NCI-H2196 treated with DMSO at 0.1 percent for 48 hours (cell line): ENCODE data around the gene SIRPB1.
"Not testable (repeated sequence)": the region's sequence is repeated elsewhere in the genome, so short reads cannot be mapped to it uniquely, and the experiment has no call there.

Experiments used
- DNase-seq: peaks from one replicate; lab custom pipeline; 2025; ENCODE audit not compliant: unreplicated experiment; lab: John Stamatoyannopoulos, UW

SIRPB1 gene

DNA sequence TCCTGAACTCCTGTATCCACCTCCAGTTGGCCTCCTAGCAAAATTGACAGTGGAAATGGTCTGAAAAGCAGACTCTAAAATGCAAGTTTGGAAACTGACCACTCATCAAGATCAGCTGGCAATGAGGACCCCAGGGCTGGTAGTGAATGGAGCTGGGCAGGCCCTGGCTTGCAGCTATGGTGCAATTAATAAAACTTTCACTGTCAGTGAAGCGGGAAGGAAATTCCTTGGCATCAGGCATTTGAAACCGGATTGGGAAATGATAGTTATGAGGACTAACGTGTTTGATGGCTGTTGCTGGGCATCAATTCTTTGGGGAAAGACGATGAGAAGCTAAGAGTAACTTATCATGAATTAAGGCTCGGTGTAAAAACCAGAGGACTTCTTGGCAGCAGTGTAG, 19.1 kb downstream of the SIRPB1 start:
- DNase-seq = no peak

DNA sequence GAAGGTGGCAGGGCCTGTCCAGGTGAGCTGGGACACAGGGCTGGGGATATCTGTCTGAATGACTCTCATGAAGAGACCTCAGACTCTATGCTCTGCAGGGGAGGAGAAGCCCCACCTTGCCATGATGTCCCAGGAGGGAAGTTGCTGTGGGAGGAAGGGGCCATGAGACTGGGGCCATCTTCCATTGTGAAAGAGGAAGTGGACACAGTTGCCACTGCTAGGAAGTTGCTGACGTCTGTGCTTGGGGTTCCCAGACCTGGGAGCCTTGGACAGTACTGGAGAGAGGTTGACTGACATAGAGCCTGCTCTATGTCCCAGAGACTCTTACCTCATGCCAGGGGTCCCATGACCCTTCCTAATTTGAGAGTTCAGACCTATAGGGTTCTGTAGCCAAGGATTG, 24.5 kb downstream of the SIRPB1 start:
- no peak for DNase-seq

DNA sequence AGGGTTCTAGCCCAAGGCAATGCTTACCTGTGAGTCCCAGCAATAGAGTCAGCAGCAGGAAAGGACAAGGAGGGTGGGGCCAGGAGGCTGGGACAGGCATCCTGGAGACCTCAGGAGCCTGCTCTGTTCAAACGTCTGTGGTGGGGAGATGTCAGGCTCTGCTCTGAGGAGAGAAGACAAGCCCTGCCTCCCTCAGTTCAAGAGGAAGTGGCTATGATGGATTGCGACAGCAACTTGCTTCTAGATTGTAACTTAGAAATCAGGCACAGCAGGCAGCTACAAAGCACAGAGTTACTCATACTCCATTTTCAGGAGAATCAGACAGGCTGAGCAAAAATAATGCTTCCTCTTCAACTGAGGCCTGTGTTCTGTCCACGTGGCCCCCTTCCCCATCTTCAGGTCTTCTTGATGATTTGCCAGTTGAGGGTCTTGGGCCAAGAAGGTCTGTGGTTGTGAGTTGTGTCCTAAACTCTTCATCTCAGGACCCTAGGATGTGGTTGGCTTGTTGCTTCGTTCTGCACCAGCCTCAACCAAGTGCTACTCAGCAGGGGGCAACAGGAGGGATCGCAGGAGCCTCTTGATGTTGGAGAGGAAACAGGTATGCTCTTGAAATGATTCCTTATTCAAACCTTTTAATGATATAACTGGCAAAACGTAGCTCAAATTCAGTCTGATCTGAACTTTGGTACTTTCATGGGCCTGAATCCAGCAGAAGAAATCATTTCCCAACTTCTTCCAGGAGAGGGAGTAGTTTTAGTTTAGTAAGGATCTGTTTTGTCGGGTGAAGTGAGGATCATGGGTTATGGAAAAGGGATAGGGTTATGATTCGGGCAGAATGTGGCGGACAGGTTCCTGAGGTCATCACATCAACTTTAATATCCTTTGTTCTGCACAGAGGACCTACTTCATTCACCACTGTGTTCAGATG, 31.0 kb downstream of the SIRPB1 start:
- DNase-seq = no peak

DNA sequence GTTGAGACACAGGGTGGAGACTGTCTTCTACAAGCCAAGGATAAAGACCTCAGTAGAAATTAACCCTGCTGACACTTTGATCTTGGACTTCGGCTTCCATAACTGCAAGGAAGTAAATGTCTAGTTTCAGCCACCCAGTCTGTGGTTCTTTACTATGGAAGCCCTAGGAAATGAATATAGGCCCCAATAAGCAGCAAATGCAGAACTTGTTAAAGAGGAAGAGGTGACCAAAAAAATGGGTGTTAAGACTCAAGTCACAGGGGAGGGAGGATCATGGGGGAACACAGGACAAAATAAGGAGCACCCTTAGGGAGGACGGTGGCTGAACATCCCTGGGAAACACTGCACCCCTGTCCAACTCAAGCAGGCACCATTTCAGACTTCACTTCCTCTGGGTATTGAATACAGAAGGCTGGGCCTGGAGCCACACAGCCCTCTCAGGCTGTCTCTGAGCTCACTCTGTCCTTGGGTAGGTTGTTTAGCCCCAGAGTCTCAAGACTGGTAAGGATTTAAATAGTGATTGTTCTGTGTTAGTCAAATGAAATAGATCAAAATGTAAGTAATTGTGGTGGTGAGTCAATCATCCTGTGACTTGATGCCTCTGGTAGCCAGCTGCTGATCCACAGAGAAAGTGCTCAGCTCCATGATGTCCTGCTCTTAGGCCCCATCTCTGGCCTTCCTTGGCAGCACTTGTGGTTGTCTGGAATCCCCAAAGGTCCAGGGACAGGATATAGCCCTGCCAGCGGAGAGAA, 31.9 kb downstream of the SIRPB1 start:
- no peak for DNase-seq

DNA sequence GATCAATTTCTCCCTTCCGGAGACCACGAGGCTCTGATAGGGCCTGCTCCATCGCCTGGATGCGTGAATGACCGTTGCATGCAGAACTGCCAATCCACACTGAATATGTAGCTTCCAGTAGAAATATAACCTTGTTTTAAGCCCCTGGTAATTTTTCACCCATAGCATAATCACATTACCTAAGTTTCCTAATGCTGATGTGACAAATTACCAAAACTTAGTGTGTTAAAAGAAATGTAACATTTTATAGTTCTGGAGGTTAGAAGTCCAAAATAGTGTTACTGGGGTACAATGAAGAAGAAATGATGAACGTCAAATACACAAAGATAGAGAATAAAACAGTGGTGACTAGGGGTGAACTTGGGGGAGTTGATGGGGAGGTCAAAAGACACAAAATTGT, 40.3 kb downstream of the SIRPB1 start:
- no peak for DNase-seq

DNA sequence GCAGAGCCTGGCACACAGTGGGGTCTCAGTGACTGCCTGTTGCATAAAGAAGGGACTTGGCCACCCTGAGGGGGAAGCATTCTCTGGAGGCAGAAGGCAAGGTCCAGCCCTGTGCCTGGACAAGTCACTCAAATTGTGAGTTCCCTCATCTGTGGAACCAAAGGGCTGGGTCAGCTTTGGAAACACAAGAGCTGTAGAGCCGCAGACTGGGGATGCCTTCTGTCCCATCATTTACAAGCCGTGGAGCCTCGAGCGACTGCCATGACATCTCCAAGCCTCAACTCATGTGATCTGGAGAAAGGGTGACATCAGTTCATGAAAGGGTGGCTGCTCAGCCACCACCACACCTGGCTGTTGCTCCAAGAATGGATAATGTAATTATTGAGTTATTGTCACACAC, 41.9 kb downstream of the SIRPB1 start:
- no peak for DNase-seq

DNA sequence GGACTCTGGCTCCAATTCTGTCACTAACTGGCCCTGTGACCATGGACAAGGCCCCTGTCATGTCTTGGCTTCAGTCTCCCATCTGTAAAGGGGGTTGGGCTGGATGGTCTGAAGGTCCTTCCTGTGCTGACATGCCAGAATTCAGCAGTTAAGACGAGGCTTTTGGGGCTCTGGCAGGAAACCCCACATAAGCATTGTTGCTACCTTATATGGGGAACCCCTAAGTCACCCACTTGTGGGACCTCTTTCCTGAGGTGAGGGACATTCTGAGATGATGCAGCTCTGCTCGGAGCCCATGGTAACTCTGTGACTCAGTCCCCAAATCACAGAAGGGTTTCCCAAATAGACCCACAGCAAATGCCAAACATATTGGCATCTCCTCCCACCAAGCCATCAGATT, 42.5 kb downstream of the SIRPB1 start:
- not testable (repeated sequence) for DNase-seq

DNA sequence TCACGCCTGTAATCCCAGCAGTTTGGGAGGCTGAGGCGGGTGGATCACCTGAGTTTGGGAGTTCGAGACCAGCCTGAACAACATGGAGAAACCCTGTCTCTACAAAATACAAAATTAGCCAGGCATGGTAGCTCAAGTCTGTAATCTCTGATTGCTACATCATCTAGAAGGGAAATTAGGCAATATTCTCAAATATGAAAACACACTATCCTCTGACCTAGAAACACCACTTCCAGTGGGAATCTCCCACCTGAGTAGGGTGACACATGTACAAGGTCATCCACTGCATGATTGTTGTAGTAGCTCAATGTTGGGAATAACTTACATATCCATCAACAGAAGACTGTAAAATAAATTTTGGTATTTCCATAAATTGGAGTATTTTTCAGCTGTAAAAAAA, 43.2 kb downstream of the SIRPB1 start:
- DNase-seq = no peak

DNA sequence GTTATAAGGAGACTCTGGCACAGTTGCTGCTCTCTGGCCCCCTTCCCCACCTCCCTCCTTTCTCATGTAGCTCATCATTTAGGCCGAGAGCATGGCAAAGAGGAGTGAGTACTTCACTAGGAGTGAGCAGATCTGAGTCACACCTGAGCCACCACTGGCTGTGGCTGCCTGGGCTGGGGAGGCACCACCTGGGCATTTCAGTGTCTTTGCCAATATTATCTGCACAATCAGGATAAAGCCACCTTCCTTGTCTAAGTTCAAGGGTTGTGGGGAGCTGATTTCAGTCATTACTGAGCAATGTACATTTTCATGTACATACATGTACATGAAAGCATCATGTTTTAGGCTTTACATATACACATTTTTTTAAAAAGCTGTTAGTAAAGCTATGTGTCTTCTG, 43.8 kb downstream of the SIRPB1 start:
- DNase-seq = not testable (repeated sequence)

DNA sequence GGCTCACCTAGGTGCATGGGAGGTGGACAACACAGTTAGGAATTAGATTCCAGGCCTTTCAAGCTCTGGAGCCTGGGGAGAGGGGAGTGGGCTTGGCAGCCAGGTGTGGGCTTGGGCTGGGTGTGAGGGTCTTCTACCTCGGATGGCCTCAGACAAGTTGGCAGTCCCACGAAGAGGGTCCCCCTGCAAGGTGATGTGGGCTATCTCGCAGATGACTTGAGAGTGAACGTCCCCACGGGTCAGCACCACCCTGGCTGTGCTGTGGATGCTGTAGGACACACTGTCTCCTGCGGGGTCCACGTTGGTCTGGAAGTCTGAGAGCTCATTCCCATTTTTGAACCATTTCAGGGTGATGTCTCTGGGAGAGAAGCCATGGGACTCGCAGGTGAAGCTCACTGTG, 48.2 kb downstream of the SIRPB1 start:
- not testable (repeated sequence) for DNase-seq
